ENCODE measurements around the gene DRAM1. TPM values are rescaled to one million over a fixed set of nuclear protein-coding genes. Genes with fewer than 3 reads are reported as not detected.

Gene DRAM1
- total RNA-seq (1 to 10 TPM; 2.3 to 2.7 TPM), polyA plus RNA-seq (1 to 10 TPM in 1 of 2 donors, under 1 TPM in 1; 0.83 to 2.8 TPM)

- peak; percentile 66 to 74 (median 69) for DNase-seq
- Mint-ChIP-seq H3K9me3 (peaks cover 0 to 3% (median 0%) of the 10 kb centered on the region in 8 donors), H3K4me1 (peaks cover 7 to 13% (median 13%) of the 10 kb centered on the region in 4 donors), H3K27me3 (no peaks in the 10 kb centered on the region), H3K36me3 (peaks cover 0 to 8% of the 10 kb centered on the region in 2 donors), H3K27ac (peak within 1 kb of the TSS; percentile 79 to 93 (median 89)), H3K4me3 (peak within 1 kb of the TSS; percentile 83 to 95 (median 90))
- Histone ChIP-seq H3K36me3 (ENCODE audit: insufficient read depth, low read length) (no peaks in the 10 kb centered on the region), H3K9me3 (ENCODE audit: control insufficient read depth in 1 of 2, low read length in 2 of 2) (no peaks in the 10 kb centered on the region), H3K4me1 (ENCODE audit: insufficient read depth, low read length) (peaks cover 14% of the 10 kb centered on the region), H3K4me3 (ENCODE audit: low read length in 2 of 2) (peak within 1 kb of the TSS; percentile 58 to 60), H3K27me3 (ENCODE audit: insufficient read depth, low read length) (no peaks in the 10 kb centered on the region), H3K27ac (ENCODE audit: low read depth, low read length) (peak within 1 kb of the TSS; percentile 78)
- ChIA-PET POLR2A (ENCODE audit: partially characterized antibody) (interaction anchor here (0.7 to 2.2 kb wide), 6 partner anchors 14 to 184 kb away, joined by 3 to 8 read pairs (median 3); partner anchors contain the start of genes GNPTAB and WASHC3), CTCF (ENCODE audit: partially characterized antibody) (interaction anchor here (1.3 kb wide), 1 partner anchor 103 kb away, joined by 4 read pairs; no protein-coding TSS in a partner anchor)
- intact Hi-C loops (cut with micrococcal nuclease) = loop anchor here (1.0 to 5.0 kb wide), 3 partner anchors 46 to 185 kb away; partner anchors contain the start of genes CHPT1 and GNPTAB
Observed at GRCh38 chr12:101876861-101877805, at the start of gene DRAM1. Gene DRAM1, plus strand, starts transcription at chr12:101877580. Its CDS starts 210 bp downstream, at chr12:101877790.

- H3K4me1 ChIP-seq (ENCODE audit: insufficient read depth, low read length) = peaks cover 49% of the 10 kb centered on the region
- H3K4me3 ChIP-seq (ENCODE audit: low read length in 2 of 2) = no peak overlapping the region
- DNase-seq = no peak
Observed at GRCh38 chr12:101828463-101829196, 48.8 kb upstream of the DRAM1 start.

GRCh38 chr12:101829639-101830366, 47.6 kb upstream of the DRAM1 start:
- peak overlapping the region; percentile 90 to 97 (median 95) for H3K27ac Mint-ChIP-seq
- CTCF ChIA-PET (ENCODE audit: partially characterized antibody) = interaction anchor here (0.6 to 20.3 kb wide), 21 partner anchors 8 to 479 kb away, joined by 3 to 458 read pairs (median 5); no protein-coding TSS in a partner anchor

More at GRCh38 chr12:101828463-101829196, 48.8 kb upstream of the DRAM1 start:
- Mint-ChIP-seq H3K27me3 (no peaks in the 10 kb centered on the region), H3K27ac (peak overlapping the region in 2 of 7 donors; percentile 42 to 59), H3K36me3 (peaks cover 0 to 9% of the 10 kb centered on the region in 2 donors), H3K4me3 (peak overlapping the region; percentile 23 to 99 (median 96)), H3K4me1 (peaks cover 36 to 64% (median 49%) of the 10 kb centered on the region in 4 donors), H3K9me3 (peaks cover 0 to 2% (median 0%) of the 10 kb centered on the region in 8 donors)
- no peaks in the 10 kb centered on the region for H3K9me3 ChIP-seq (ENCODE audit: control insufficient read depth in 1 of 2, low read length in 2 of 2)
- no peak overlapping the region for H3K27ac ChIP-seq (ENCODE audit: low read depth, low read length)
- no peaks in the 10 kb centered on the region for H3K36me3 ChIP-seq (ENCODE audit: insufficient read depth, low read length)
- no peaks in the 10 kb centered on the region for H3K27me3 ChIP-seq (ENCODE audit: insufficient read depth, low read length)
- CTCF ChIA-PET (ENCODE audit: partially characterized antibody) = interaction anchor here (0.8 to 20.3 kb wide), 10 partner anchors 8 to 58 kb away, joined by 3 to 458 read pairs (median 6); no protein-coding TSS in a partner anchor
- intact Hi-C loops (cut with micrococcal nuclease) = no loop called here
- POLR2A ChIA-PET (ENCODE audit: partially characterized antibody) = interaction anchor here (0.6 to 3.9 kb wide), 3 partner anchors 37 to 55 kb away, joined by 3 to 21 read pairs (median 3); partner anchors contain the start of gene DRAM1

GRCh38 chr12:101830367-101831325, 46.7 kb upstream of the DRAM1 start, which contains the start of gene GNPTAB:
Gene GNPTAB, minus strand, starts transcription at chr12:101830959. Its CDS starts 284 bp downstream, at chr12:101830675.
- H3K27me3 Mint-ChIP-seq = no peaks in the 10 kb centered on the region
- peaks cover 0 to 6% of the 10 kb centered on the region in 2 donors for H3K36me3 Mint-ChIP-seq
- H3K4me3 Mint-ChIP-seq = peak within 1 kb of the TSS; percentile 95 to 99 (median 97)
- POLR2A ChIA-PET (ENCODE audit: partially characterized antibody) = interaction anchor here (0.7 to 3.9 kb wide), 13 partner anchors 8 to 1630 kb away, joined by 3 to 21 read pairs (median 7); partner anchors contain the start of genes ACTR6, ARL1, CHPT1 and DEPDC4
- H3K4me1 Mint-ChIP-seq = peaks cover 20 to 46% (median 34%) of the 10 kb centered on the region in 4 donors
- Histone ChIP-seq H3K36me3 (ENCODE audit: insufficient read depth, low read length) (no peaks in the 10 kb centered on the region), H3K9me3 (ENCODE audit: control insufficient read depth in 1 of 2, low read length in 2 of 2) (no peaks in the 10 kb centered on the region), H3K4me1 (ENCODE audit: insufficient read depth, low read length) (peaks cover 32% of the 10 kb centered on the region), H3K4me3 (ENCODE audit: low read length in 2 of 2) (peak within 1 kb of the TSS; percentile 40 to 83), H3K27me3 (ENCODE audit: insufficient read depth, low read length) (no peaks in the 10 kb centered on the region), H3K27ac (ENCODE audit: low read depth, low read length) (peak within 1 kb of the TSS; percentile 57)
- H3K9me3 Mint-ChIP-seq = peaks cover 0 to 2% (median 0%) of the 10 kb centered on the region in 8 donors
- DNase-seq = peak; percentile 94 to 98 (median 95)
- intact Hi-C loops (cut with micrococcal nuclease) = loop anchor here (1.0 to 5.0 kb wide), 9 partner anchors 9 to 1688 kb away; partner anchors contain the start of genes ACTR6, BLTP3B, CHPT1 and DRAM1
- peak within 1 kb of the TSS; percentile 90 to 97 (median 95) for H3K27ac Mint-ChIP-seq
- CTCF ChIA-PET (ENCODE audit: partially characterized antibody) = interaction anchor here (0.6 to 20.3 kb wide), 28 partner anchors 7 to 551 kb away, joined by 3 to 458 read pairs (median 4); partner anchors contain the start of gene UTP20

More at GRCh38 chr12:101829639-101830366, 47.6 kb upstream of the DRAM1 start:
- Mint-ChIP-seq H3K36me3 (peaks cover 0 to 6% of the 10 kb centered on the region in 2 donors), H3K4me3 (peak overlapping the region; percentile 95 to 99 (median 97)), H3K9me3 (peaks cover 0 to 2% (median 0%) of the 10 kb centered on the region in 8 donors), H3K27me3 (no peaks in the 10 kb centered on the region), H3K4me1 (peaks cover 29 to 55% (median 42%) of the 10 kb centered on the region in 4 donors)
- Histone ChIP-seq H3K27me3 (ENCODE audit: insufficient read depth, low read length) (no peaks in the 10 kb centered on the region), H3K27ac (ENCODE audit: low read depth, low read length) (peak overlapping the region; percentile 57), H3K4me3 (ENCODE audit: low read length in 2 of 2) (peak overlapping the region; percentile 21 to 83), H3K4me1 (ENCODE audit: insufficient read depth, low read length) (peaks cover 38% of the 10 kb centered on the region), H3K9me3 (ENCODE audit: control insufficient read depth in 1 of 2, low read length in 2 of 2) (no peaks in the 10 kb centered on the region), H3K36me3 (ENCODE audit: insufficient read depth, low read length) (no peaks in the 10 kb centered on the region)
- intact Hi-C loops (cut with micrococcal nuclease) = loop anchor here (2.0 to 5.0 kb wide), 6 partner anchors 47 to 1688 kb away; partner anchors contain the start of genes ACTR6, BLTP3B, CHPT1 and DRAM1
- peak in 1 of 5 donors; percentile 6 for DNase-seq
- POLR2A ChIA-PET (ENCODE audit: partially characterized antibody) = interaction anchor here (0.7 to 3.9 kb wide), 12 partner anchors 8 to 1629 kb away, joined by 3 to 21 read pairs (median 8); partner anchors contain the start of genes ACTR6, ARL1, CHPT1 and DEPDC4

- H3K9me3 ChIP-seq (ENCODE audit: control insufficient read depth in 1 of 2, low read length in 2 of 2) = no peaks in the 10 kb centered on the region
- Mint-ChIP-seq H3K36me3 (peaks cover 0 to 6% of the 10 kb centered on the region in 2 donors), H3K4me1 (peaks cover 13 to 37% (median 26%) of the 10 kb centered on the region in 4 donors), H3K4me3 (peak overlapping the region in 1 of 8 donors; percentile 14), H3K9me3 (peaks cover 0 to 2% (median 0%) of the 10 kb centered on the region in 8 donors), H3K27me3 (no peaks in the 10 kb centered on the region), H3K27ac (peak overlapping the region in 1 of 7 donors; percentile 23)
- CTCF ChIA-PET (ENCODE audit: partially characterized antibody) = interaction anchor here (1.1 to 20.3 kb wide), 10 partner anchors 8 to 552 kb away, joined by 3 to 458 read pairs (median 9); partner anchors contain the start of gene UTP20
- H3K36me3 ChIP-seq (ENCODE audit: insufficient read depth, low read length) = no peaks in the 10 kb centered on the region
- H3K4me3 ChIP-seq (ENCODE audit: low read length in 2 of 2) = no peak overlapping the region
- DNase-seq = no peak
- POLR2A ChIA-PET (ENCODE audit: partially characterized antibody) = interaction anchor here (3.9 kb wide), 1 partner anchor 58 kb away, joined by 21 read pairs; no protein-coding TSS in a partner anchor
- H3K27me3 ChIP-seq (ENCODE audit: insufficient read depth, low read length) = no peaks in the 10 kb centered on the region
- peaks cover 27% of the 10 kb centered on the region for H3K4me1 ChIP-seq (ENCODE audit: insufficient read depth, low read length)
- intact Hi-C loops (cut with micrococcal nuclease) = loop anchor here (5.0 kb wide), 1 partner anchor 1690 kb away; the partner anchor contains the start of gene BLTP3B
- H3K27ac ChIP-seq (ENCODE audit: low read depth, low read length) = no peak overlapping the region
Observed at GRCh38 chr12:101832030-101832429, 45.4 kb upstream of the DRAM1 start.

All from CD4-positive, alpha-beta memory T cell (primary cell).